ENCODE results near the gene RUNX1.

DNA sequence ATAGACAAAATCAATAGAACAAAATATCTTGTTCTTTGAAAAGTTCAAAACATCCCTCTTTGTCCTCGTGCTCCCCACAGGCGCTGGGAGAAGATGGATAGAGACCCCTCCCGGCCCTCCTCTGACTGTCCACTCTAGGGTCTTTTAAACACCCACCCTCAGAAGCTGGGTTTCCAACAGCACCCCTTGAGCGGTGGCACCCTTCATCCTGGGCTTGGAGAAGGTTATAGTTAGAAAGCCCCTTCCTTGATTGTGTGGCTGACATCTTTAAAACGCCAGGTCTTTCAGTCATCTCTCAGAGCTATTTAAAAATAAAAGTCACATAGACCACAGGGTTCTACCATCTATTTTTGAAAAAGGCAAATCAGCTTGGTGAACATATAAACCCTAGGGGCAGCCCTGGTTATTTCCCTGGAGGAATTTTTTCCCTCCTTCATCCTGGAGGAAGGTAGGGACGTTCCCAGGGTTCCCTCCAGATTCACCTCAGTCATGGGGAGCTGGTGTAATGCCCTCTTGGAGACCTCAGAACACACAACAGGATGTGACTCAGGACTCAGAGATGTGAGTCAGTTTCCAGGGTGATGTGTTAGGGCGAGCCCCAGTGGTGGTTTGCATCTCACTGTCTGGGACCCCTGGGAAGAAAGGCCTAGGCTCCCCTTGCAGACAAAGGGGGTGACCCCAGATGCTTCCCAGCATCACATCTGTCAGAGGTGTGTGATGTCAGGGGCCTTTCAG lies 241.8 kb downstream of the RUNX1 start:
- TF ChIP-seq LEF1 (IDR thresholded peaks at IDR 0.05; ENCODE audit: borderline replicate concordance) (no peak), NFRKB (IDR thresholded peaks at IDR 0.05) (no peak), SP1 (IDR thresholded peaks at IDR 0.05) (no peak), FOXA1 (IDR thresholded peaks at IDR 0.05) (no peak), ZNF384 (IDR thresholded peaks at IDR 0.05) (no peak), FOXK2 (IDR thresholded peaks at IDR 0.05) (no peak), TARDBP (IDR thresholded peaks at IDR 0.05) (no peak), BHLHE40 (IDR thresholded peaks at IDR 0.05; ENCODE audit: borderline replicate concordance) (no peak), ELF4 (IDR thresholded peaks at IDR 0.05) (no peak), SUZ12 (IDR thresholded peaks at IDR 0.05) (no peak), FOXM1 (IDR thresholded peaks at IDR 0.05; ENCODE audit: borderline replicate concordance) (no peak), L3MBTL2 (conservative IDR thresholded peaks at IDR 0.05) (no peak), HDGF (IDR thresholded peaks at IDR 0.05; ENCODE audit: borderline replicate concordance) (no peak)
- TF ChIP-seq, protein P1, sequence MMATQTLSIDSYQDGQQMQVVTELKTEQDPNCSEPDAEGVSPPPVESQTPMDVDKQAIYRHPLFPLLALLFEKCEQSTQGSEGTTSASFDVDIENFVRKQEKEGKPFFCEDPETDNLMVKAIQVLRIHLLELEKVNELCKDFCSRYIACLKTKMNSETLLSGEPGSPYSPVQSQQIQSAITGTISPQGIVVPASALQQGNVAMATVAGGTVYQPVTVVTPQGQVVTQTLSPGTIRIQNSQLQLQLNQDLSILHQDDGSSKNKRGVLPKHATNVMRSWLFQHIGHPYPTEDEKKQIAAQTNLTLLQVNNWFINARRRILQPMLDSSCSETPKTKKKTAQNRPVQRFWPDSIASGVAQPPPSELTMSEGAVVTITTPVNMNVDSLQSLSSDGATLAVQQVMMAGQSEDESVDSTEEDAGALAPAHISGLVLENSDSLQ (IDR thresholded peaks at IDR 0.05): no peak

All from HEK293T (cell line).